Endothelial cell of umbilical vein (primary cell): ENCODE measurements around the gene P2RX4. TPM values are rescaled to one million over a fixed set of nuclear protein-coding genes. Genes with fewer than 3 reads are reported as not detected.
A peak's percentile ranks its signal among the peaks of the same experiment; 100 is the strongest.
"Not testable (repeated sequence)": the region's sequence is repeated elsewhere in the genome, so short reads cannot be mapped to it uniquely, and the experiment has no call there.

Source experiments
- BruUV-seq: library from RNA; stranded (reverse); fragments of 400-500 nt; replicated peaks from 2 replicates; lab custom pipeline; 2021; lab: Mats Ljungman, UMichigan
- CTCF ChIA-PET: fragments of 300-600, 350-600 bp; sonication (Branson Sonifier 250); formaldehyde crosslinking; loops from one replicate; lab custom pipeline; 2021; ENCODE audit warnings: antibody characterized with exemption, inconsistent platforms; lab: Charles Lee
- POLR2A ChIA-PET: fragments of 300-600, 350-600 bp; sonication (Branson Sonifier 250); formaldehyde crosslinking; loops from one replicate; lab custom pipeline; 2021; ENCODE audit warnings: antibody characterized with exemption, inconsistent platforms; lab: Charles Lee
- DNase-seq: peaks from one replicate; pipeline ENCODE4 v3.0.0-alpha.2; 2011; ENCODE audit warnings: low read depth, low spot score
- FAIRE-seq: peaks from 2 replicates; lab custom pipeline; 2011; peaks lifted over from hg19 to GRCh38; lab: Jason Lieb, UNC
- H2AFZ ChIP-seq: 2 replicates; pipeline ENCODE4 v1.6.0; 2012; ENCODE audit warnings: low read depth, low read length, control low read depth, inconsistent platforms
- H3K27ac ChIP-seq: 2 replicates; pipeline ENCODE4 v1.5.1; 2011; ENCODE audit warnings: low read depth, mild to moderate bottlenecking, control low read depth, low read length, moderate library complexity; ENCODE audit not compliant: insufficient read depth
- H3K27me3 ChIP-seq, 2 experiments: 2 replicates each; pipeline versions ENCODE4 v1.6.0 to v1.6.1; 2011; ENCODE audit warnings: low read length in 2 of 2, mixed read lengths in 1 of 2; ENCODE audit not compliant: control insufficient read depth in 2 of 2, insufficient read depth in 2 of 2
- H3K36me3 ChIP-seq, 2 experiments: 2 replicates in 1 of 2; 3 replicates in 1 of 2; pipeline ENCODE4 v1.5.1; 2011; ENCODE audit warnings: low read length in 2 of 2, mild to moderate bottlenecking in 1 of 2, moderate library complexity in 1 of 2; ENCODE audit not compliant: control insufficient read depth in 2 of 2, insufficient read depth in 2 of 2; ENCODE audit errors: extremely low read depth in 1 of 2
- H3K4me1 ChIP-seq: 3 replicates; pipeline ENCODE4 v1.5.1; 2011; ENCODE audit warnings: mild to moderate bottlenecking, low read length; ENCODE audit not compliant: control insufficient read depth, insufficient read depth; ENCODE audit errors: extremely low read depth
- H3K4me2 ChIP-seq: 2 replicates; pipeline ENCODE4 v1.6.1; 2011; ENCODE audit warnings: low read length, control low read depth, mixed read lengths; ENCODE audit not compliant: insufficient read depth
- H3K4me3 ChIP-seq, 3 experiments: fragments of 200-600 bp in 1 of 3; sonication (generic), shearing (Covaris generic) in 1 of 3; replicated peaks in 1 of 3; 2 replicates each; pipeline ENCODE4 v1.5.1; 2011 to 2016; ENCODE audit warnings: control low read depth in 3 of 3, low read length in 3 of 3, mild to moderate bottlenecking in 2 of 3, inconsistent platforms in 1 of 3, low read depth in 1 of 3, moderate library complexity in 1 of 3; ENCODE audit not compliant: insufficient read depth in 1 of 3
- H3K79me2 ChIP-seq: 2 replicates; pipeline ENCODE4 v1.6.0; 2012; ENCODE audit warnings: low read length, inconsistent platforms; ENCODE audit not compliant: control insufficient read depth, insufficient read depth
- H3K9ac ChIP-seq: replicated peaks from 2 replicates; pipeline ENCODE3; 2011; ENCODE audit warnings: low read length, control low read depth; ENCODE audit not compliant: insufficient read depth; ENCODE audit errors: extremely low read depth
- H3K9me1 ChIP-seq: replicated peaks from 3 replicates; pipeline ENCODE4 v1.6.0; 2011; ENCODE audit warnings: mild to moderate bottlenecking, low read length; ENCODE audit not compliant: control insufficient read depth, insufficient read depth; ENCODE audit errors: extremely low read depth
- H3K9me3 ChIP-seq: replicated peaks from 2 replicates; pipeline ENCODE4 v1.5.1; 2012; ENCODE audit warnings: low read length, inconsistent platforms; ENCODE audit not compliant: control insufficient read depth, insufficient read depth
- H4K20me1 ChIP-seq: replicated peaks from 2 replicates; pipeline ENCODE3; 2011; ENCODE audit warnings: mild to moderate bottlenecking, low read length; ENCODE audit not compliant: control insufficient read depth, insufficient read depth; ENCODE audit errors: extremely low read depth
- EZH2 ChIP-seq: IDR thresholded peaks from 2 replicates; pipeline ENCODE4 v1.6.1; 2012; ENCODE audit warnings: borderline replicate concordance, low read depth, mild to moderate bottlenecking, moderate library complexity, low read length, inconsistent platforms; ENCODE audit not compliant: severe bottlenecking
- GATA2 ChIP-seq: IDR thresholded peaks from 2 replicates; pipeline ENCODE4 v1.7.0; 2011; ENCODE audit warnings: low read depth, mild to moderate bottlenecking, moderate library complexity, mixed read lengths, low read length; ENCODE audit not compliant: insufficient read length, insufficient read depth
- JUN ChIP-seq: IDR thresholded peaks from 2 replicates; pipeline ENCODE4 v1.6.1; 2011; ENCODE audit warnings: borderline replicate concordance, low read depth; ENCODE audit not compliant: insufficient read length, insufficient read depth
- POLR2A ChIP-seq: IDR thresholded peaks from 2 replicates; pipeline ENCODE4 v1.6.1; 2012; ENCODE audit warnings: low read depth, mild to moderate bottlenecking, control low read depth, low read length
- POLR2AphosphoS5 ChIP-seq: IDR thresholded peaks from 2 replicates; pipeline ENCODE4 v1.6.1; 2012; ENCODE audit warnings: low read depth, mild to moderate bottlenecking, control low read depth, low read length, moderate library complexity; ENCODE audit not compliant: insufficient read depth
- dilution Hi-C: fragments of 300-500 bp; cut with MboI; formaldehyde crosslinking; loops from one replicate; pipeline ENCODE4 v1.15.0; 2019; ENCODE audit warnings: low sequenced_read_pairs; ENCODE audit not compliant: extremely low pct_ligation_motif_present
- intact Hi-C: fragments of 100-400 bp; cut with micrococcal nuclease; formaldehyde crosslinking; loops from one replicate; pipeline ENCODE4 v1.10.0; 2022
- polyA plus RNA-seq, 4 experiments: library from polyadenylated mRNA; depleted of rRNA in 3 of 4; stranded (reverse) in 3 of 4; unstranded in 1 of 4; fragments of >200 nt; gene quantifications; 2 replicates each; pipeline versions ENCODE4 v1.2.1 to v1.2.3, GENCODE V29; 2011 to 2012; ENCODE audit warnings: missing spikeins in 1 of 4
- total RNA-seq: library from RNA; stranded (reverse); gene quantifications from 2 replicates; pipeline ENCODE4 v1.2.3, GENCODE V29; 2021
- TF ChIP-seq, protein P1 (sequence below), 2 donors: IDR thresholded peaks; 1 replicate in 1 of 2; 2 replicates in 1 of 2; pipeline ENCODE4 v1.5.1; 2011; ENCODE audit warnings: low read length in 2 of 2, mild to moderate bottlenecking in 2 of 2, moderate library complexity in 2 of 2, control low read depth in 1 of 2, inconsistent platforms in 1 of 2, low read depth in 1 of 2; ENCODE audit not compliant: insufficient read depth in 1 of 2; ENCODE audit errors: extremely low read depth in 1 of 2
- TF ChIP-seq, protein P2 (sequence below): IDR thresholded peaks from 2 replicates; pipeline ENCODE4 v1.6.1; 2011; ENCODE audit not compliant: insufficient read depth, insufficient read length

The P2RX4 gene
- total and polyA plus RNA-seq, 2 donors (not counting 3 experiments of a cell fraction or from before 2014, with no cell fraction given), result 92.8 to 116 TPM

DNA sequence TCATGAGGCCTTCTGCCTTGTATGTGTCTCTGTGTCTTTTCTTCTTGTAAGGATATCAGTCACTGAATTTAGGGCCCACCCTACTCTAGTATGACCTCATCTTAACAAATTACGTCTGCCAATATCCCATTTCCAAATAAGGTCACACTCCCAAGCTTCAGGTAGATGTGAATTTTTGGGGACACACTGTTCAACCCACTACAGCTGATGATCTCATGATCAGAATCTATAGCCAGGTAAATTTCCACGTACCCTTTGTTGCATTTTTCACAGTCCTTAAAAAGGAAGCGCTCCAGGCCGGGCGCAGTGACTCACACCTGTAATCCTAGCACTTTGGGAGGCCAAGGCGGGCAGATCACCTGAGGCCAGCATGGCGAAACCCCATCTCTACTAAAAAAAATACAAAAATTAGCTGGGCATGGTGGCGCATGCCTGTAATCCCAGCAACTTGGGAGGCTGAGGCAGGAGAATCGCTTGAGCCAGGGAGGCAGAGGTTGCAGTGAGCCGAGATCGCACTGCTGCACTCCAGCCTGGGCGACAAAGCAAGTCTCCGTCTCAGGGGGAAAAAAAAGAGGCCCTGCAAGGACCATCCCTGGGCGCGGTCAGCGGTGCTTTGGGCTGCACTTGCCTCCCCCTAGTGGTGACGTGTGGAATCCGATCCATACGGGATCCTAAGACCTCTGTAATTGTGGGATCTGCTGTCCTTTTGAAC lies 20.1 kb downstream of the P2RX4 start:
- H3K4me3 ChIP-seq, H3K27me3 ChIP-seq, H2AFZ ChIP-seq, H3K9me1 ChIP-seq, H3K4me1 ChIP-seq, H3K4me2 ChIP-seq, H3K27ac ChIP-seq, H3K79me2 ChIP-seq, dilution Hi-C loops, H4K20me1 ChIP-seq, BruUV-seq, POLR2A ChIA-PET, H3K9ac ChIP-seq, H3K9me3 ChIP-seq: not testable (repeated sequence)
- FAIRE-seq, result peak; percentile 94
- CTCF ChIA-PET, result interaction anchor here (0.7 to 2.2 kb wide), 8 partner anchors 9 to 170 kb away, joined by 3 to 8 read pairs (median 6); partner anchors contain the start of gene P2RX7
- DNase-seq, result peak; percentile 72
- intact Hi-C loops, result loop anchor here (1.0 to 2.0 kb wide), 6 partner anchors 40 to 225 kb away; partner anchors contain the start of gene P2RX7
- H3K36me3 ChIP-seq, result peaks cover 3 to 14% of the 10 kb centered on the region in 2 experiments
- TF ChIP-seq, protein P1, sequence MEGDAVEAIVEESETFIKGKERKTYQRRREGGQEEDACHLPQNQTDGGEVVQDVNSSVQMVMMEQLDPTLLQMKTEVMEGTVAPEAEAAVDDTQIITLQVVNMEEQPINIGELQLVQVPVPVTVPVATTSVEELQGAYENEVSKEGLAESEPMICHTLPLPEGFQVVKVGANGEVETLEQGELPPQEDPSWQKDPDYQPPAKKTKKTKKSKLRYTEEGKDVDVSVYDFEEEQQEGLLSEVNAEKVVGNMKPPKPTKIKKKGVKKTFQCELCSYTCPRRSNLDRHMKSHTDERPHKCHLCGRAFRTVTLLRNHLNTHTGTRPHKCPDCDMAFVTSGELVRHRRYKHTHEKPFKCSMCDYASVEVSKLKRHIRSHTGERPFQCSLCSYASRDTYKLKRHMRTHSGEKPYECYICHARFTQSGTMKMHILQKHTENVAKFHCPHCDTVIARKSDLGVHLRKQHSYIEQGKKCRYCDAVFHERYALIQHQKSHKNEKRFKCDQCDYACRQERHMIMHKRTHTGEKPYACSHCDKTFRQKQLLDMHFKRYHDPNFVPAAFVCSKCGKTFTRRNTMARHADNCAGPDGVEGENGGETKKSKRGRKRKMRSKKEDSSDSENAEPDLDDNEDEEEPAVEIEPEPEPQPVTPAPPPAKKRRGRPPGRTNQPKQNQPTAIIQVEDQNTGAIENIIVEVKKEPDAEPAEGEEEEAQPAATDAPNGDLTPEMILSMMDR (IDR thresholded peaks at IDR 0.05; ENCODE audit: extremely low read depth in 1 of 2, insufficient read depth in 1 of 2, low read depth in 1 of 2, low read length in 2 of 2), result peak; percentile 75 to 91

DNA sequence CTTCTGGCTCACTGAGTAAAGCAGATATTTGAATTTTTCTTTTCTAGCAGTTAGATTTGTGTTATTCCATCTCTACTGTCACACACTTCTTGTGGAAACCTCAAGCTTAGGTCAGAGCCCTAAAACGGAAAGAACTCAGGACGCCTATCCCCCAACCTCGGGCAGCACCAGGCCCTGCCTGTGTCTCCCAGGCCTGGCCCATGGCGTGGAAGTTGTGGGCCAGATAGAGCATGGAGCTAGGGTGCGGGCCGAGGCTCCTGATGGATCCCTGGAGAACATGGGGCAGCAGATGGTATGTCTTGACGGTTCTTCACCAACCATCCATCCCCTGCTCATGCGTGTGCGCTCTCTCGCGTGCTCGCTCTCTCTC lies 20.6 kb downstream of the P2RX4 start:
- H3K27me3 ChIP-seq, result no peaks in the 10 kb centered on the region
- H3K9me1 ChIP-seq, result no peaks in the 10 kb centered on the region
- dilution Hi-C loops (no loop called here), intact Hi-C loops (loop anchor here (1.0 to 2.0 kb wide), 6 partner anchors 40 to 225 kb away; partner anchors contain the start of gene P2RX7)
- BruUV-seq, result no TSS peak
- no peak overlapping the region for H3K27ac ChIP-seq
- no peak overlapping the region for H2AFZ ChIP-seq
- H3K79me2 ChIP-seq, result no peaks in the 10 kb centered on the region
- ChIA-PET POLR2A (no interaction called here), CTCF (interaction anchor here (1.0 to 2.2 kb wide), 6 partner anchors 14 to 171 kb away, joined by 3 to 8 read pairs (median 6); no protein-coding TSS in a partner anchor)
- no peak for FAIRE-seq
- DNase-seq, result no peak
- no peak overlapping the region for H3K9ac ChIP-seq
- TF ChIP-seq POLR2AphosphoS5 (no peak), GATA2 (no peak), EZH2 (no peak), JUN (no peak), POLR2A (no peak)
- TF ChIP-seq, protein P1 (IDR thresholded peaks at IDR 0.05; ENCODE audit: extremely low read depth in 1 of 2, insufficient read depth in 1 of 2, low read depth in 1 of 2, low read length in 2 of 2), result no peak
- TF ChIP-seq, protein P2, sequence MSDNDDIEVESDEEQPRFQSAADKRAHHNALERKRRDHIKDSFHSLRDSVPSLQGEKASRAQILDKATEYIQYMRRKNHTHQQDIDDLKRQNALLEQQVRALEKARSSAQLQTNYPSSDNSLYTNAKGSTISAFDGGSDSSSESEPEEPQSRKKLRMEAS, result no peak
- H3K4me2 ChIP-seq, result no peak overlapping the region
- no peaks in the 10 kb centered on the region for H3K4me1 ChIP-seq
- H3K36me3 ChIP-seq, result peaks cover 3 to 14% of the 10 kb centered on the region in 2 experiments
- no peaks in the 10 kb centered on the region for H4K20me1 ChIP-seq
- H3K9me3 ChIP-seq, result no peaks in the 10 kb centered on the region
- no peak overlapping the region for H3K4me3 ChIP-seq
